ENCODE results near the gene GRK7. TPM values are rescaled to one million over a fixed set of nuclear protein-coding genes. Genes with fewer than 3 reads are reported as not detected.

GRK7 gene
- total and polyA plus RNA-seq, 2 of the 4 experiments (the other 2 are of a cell fraction), result not detected

DNA sequence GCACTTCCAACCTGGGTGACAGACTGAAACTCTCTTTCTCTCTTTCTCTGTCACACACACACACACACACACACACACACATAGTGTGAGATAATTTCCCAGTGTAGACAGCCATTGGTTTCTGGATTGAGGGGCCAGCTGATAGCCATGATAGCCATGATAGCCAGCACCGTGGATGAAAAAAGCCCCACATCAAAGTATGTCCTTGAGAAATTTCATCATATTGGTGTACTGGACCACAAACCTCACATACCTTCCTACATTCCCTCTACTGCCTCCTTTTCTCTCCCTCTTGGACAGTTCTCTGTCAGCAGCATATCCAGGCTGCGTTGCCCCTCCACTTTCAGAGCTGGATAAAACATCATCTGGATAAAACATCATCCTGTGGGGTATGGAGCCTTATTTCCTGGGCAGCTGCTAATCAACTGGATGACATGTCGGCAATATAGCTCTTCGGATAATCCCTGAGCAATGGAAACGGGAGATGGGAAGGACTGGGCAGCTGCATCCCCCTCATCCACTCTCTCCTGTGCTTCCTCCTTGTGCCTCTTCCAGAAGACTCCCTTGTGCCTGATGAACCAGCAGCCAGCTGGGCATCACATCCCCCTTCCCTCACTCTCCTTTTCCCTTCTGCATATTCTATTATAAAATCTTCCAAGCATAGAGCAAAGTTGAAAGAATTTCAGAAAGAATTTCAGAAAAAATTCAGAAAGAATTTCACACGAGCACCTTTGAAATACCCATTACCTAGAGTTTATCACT, 39.3 kb downstream of the GRK7 start:
- H3K9me3 ChIP-seq (ENCODE audit: control insufficient read depth, insufficient read depth, low read length), result no peaks in the 10 kb centered on the region; the same call in 1 of the 2 replicates
- ATAC-seq (ENCODE audit: low read depth), result no peak
- no peaks in the 10 kb centered on the region for H3K79me1 ChIP-seq (ENCODE audit: low read depth in 1 of 2, low read length in 2 of 2)
- H2BK15ac ChIP-seq (ENCODE audit: low read depth, low read length), result no peak overlapping the region
- no peak overlapping the region for H3K4ac ChIP-seq (ENCODE audit: low read depth, low read length)
- H3K27ac ChIP-seq (ENCODE audit: insufficient read depth, low read length), result no peak overlapping the region
- H3K4me1 ChIP-seq (ENCODE audit: control insufficient read depth, insufficient read depth, low read length), result peaks cover 3% of the 10 kb centered on the region
- no peak for DNase-seq
- H2AK5ac ChIP-seq (ENCODE audit: low read depth, low read length), result no peak overlapping the region
- in situ Hi-C loops (cut with MboI; ENCODE audit: low sequenced_read_pairs), result no loop called here
- no peak overlapping the region for H4K5ac ChIP-seq (ENCODE audit: low read depth, low read length)
- H2AK9ac ChIP-seq (replicated peaks; ENCODE audit: low read depth, low read length, poor library complexity), result no peak overlapping the region
- H2BK120ac ChIP-seq (ENCODE audit: low read depth, low read length), result no peak overlapping the region
- no peak overlapping the region for H2AFZ ChIP-seq (replicated peaks; ENCODE audit: low read length, poor library complexity)
- no peak overlapping the region for H3K9ac ChIP-seq (ENCODE audit: low read depth, low read length)
- H3K36me3 ChIP-seq (ENCODE audit: control insufficient read depth, insufficient read depth, low read length), result no peaks in the 10 kb centered on the region
- H3K14ac ChIP-seq (replicated peaks; ENCODE audit: low read depth, low read length), result no peak overlapping the region
- no peak overlapping the region for H2BK20ac ChIP-seq (ENCODE audit: low read depth, low read length)
- no peak overlapping the region for H3K4me3 ChIP-seq (ENCODE audit: insufficient read depth, low read depth, low read length)
- H4K20me1 ChIP-seq (ENCODE audit: insufficient read depth, low read length), result no peaks in the 10 kb centered on the region
- CTCF ChIA-PET, result no interaction called here
- H3K4me2 ChIP-seq (ENCODE audit: low read depth, low read length), result no peak overlapping the region
- 0 out of 2 replicates have a peak, but pooled peaks cover 6% of the 10 kb centered on the region for H3K9me1 ChIP-seq (ENCODE audit: insufficient read depth, low read length)
- POLR2A ChIA-PET (ENCODE audit: unreplicated experiment), result no interaction called here
- H3K27me3 ChIP-seq (ENCODE audit: control insufficient read depth, insufficient read depth, low read length), result peaks cover 4% of the 10 kb centered on the region
- BruUV-seq (replicated peaks), result no TSS peak
- H3K18ac ChIP-seq (ENCODE audit: low read depth, low read length), result no peak overlapping the region
- H2BK5ac ChIP-seq (ENCODE audit: low read depth, low read length, poor library complexity, severe bottlenecking), result no peak overlapping the region
- intact Hi-C loops (cut with micrococcal nuclease), result no loop called here
- no peak for TF ChIP-seq ELK1 (IDR thresholded peaks at IDR 0.05; ENCODE audit: borderline replicate concordance, low read depth, low read length)
- no peak for TF ChIP-seq MAFK (IDR thresholded peaks at IDR 0.05; ENCODE audit: low read depth, low read length)
- TF ChIP-seq FOS (IDR thresholded peaks at IDR 0.05; ENCODE audit: low read depth, low read length), result no peak
- no peak for TF ChIP-seq RAD21 (IDR thresholded peaks at IDR 0.05; ENCODE audit: low read length)
- TF ChIP-seq NFE2L2 (IDR thresholded peaks at IDR 0.05; ENCODE audit: low read depth, low read length), result no peak
- no peak for TF ChIP-seq MXI1 (IDR thresholded peaks at IDR 0.05; ENCODE audit: borderline replicate concordance, low read depth, low read length)
- TF ChIP-seq, protein P1, sequence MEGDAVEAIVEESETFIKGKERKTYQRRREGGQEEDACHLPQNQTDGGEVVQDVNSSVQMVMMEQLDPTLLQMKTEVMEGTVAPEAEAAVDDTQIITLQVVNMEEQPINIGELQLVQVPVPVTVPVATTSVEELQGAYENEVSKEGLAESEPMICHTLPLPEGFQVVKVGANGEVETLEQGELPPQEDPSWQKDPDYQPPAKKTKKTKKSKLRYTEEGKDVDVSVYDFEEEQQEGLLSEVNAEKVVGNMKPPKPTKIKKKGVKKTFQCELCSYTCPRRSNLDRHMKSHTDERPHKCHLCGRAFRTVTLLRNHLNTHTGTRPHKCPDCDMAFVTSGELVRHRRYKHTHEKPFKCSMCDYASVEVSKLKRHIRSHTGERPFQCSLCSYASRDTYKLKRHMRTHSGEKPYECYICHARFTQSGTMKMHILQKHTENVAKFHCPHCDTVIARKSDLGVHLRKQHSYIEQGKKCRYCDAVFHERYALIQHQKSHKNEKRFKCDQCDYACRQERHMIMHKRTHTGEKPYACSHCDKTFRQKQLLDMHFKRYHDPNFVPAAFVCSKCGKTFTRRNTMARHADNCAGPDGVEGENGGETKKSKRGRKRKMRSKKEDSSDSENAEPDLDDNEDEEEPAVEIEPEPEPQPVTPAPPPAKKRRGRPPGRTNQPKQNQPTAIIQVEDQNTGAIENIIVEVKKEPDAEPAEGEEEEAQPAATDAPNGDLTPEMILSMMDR (conservative IDR thresholded peaks at IDR 0.05; ENCODE audit: low read depth, low read length), result no peak
- dilution Hi-C loops (cut with HindIII; ENCODE audit: low sequenced_read_pairs, unreplicated experiment), result no loop called here
- 80% methylated on average over 1 of the region's 6 CpGs; no CpG with 5 or more reads in 1 of the 2 experiments for WGBS, 2 experiments (ENCODE audit: extremely low coverage in 2 of 2, insufficient read length in 1 of 2)
- no peak overlapping the region for H4K91ac ChIP-seq (ENCODE audit: insufficient read depth, low read depth, low read length)
- no peak overlapping the region for H3K23ac ChIP-seq (ENCODE audit: low read depth, low read length)
- no peak overlapping the region for H3K56ac ChIP-seq (ENCODE audit: extremely low read depth, insufficient read depth, low read length)
- no peak overlapping the region for H4K8ac ChIP-seq (ENCODE audit: low read depth in 2 of 2, low read length in 2 of 2)

Measured in IMR-90 (cell line).